Gastrocnemius medialis (tissue), 4 donors: ENCODE results near the gene FAM83C.

ENCODE experiments used
- CTCF ChIP-seq, 5 experiments: fragments of 450-650 bp in 3 of 5; fragments of 200-600 bp in 2 of 5; sonication (generic) in 2 of 5; IDR thresholded peaks in 4 of 5; conservative IDR thresholded peaks in 1 of 5; 1 replicate in 4 of 5; 2 replicates in 1 of 5; pipeline ENCODE4 v1.5.1; 2016 to 2019; ENCODE audit warnings: antibody characterized with exemption in 5 of 5, mild to moderate bottlenecking in 3 of 5, moderate library complexity in 3 of 5
- POLR2A ChIP-seq, 2 donors: fragments of 450-650 bp; IDR thresholded peaks; one replicate each; pipeline ENCODE4 v1.6.1; 2017; ENCODE audit warnings: antibody characterized with exemption in 2 of 2, mild to moderate bottlenecking in 2 of 2, moderate library complexity in 2 of 2

DNA sequence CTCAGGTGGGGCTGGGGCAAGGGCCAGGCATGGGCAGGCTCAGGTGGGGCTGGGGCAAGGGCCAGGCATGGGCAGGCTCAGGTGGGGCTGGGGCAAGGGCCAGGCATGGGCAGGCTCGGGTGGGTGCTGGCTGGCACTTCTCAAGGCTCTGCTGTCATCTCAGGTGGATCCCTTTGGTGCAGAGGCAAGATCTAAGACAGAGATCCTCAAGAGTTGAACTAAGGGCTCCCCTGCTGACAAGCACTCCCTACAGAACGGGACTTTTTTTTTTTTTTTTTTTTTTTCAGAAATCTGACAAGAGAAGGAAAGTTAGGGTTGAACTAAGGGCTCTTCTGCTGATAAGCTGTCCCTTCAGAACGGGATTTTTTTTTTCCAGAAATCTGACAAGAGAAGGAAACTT is 39.2 kb downstream of the FAM83C start:
- TF ChIP-seq CTCF (IDR thresholded peaks at IDR 0.05 in 4 of 5, conservative IDR thresholded peaks at IDR 0.05 in 1 of 5) (no peak), POLR2A (IDR thresholded peaks at IDR 0.05) (no peak)
